Mucosa of gallbladder (tissue), 1 donor: ENCODE measurements around the gene RHBG. TPM values are rescaled to one million over a fixed set of nuclear protein-coding genes. Genes with fewer than 3 reads are reported as not detected.

ENCODE experiments used
- DNase-seq: peaks from one replicate; pipeline ENCODE4 v3.0.0-alpha.2; 2020; ENCODE audit warnings: low spot score
- total RNA-seq: library from RNA; stranded (reverse); gene quantifications from one replicate; pipeline ENCODE4 v1.2.1, GENCODE V29; 2021
- donor health status: DM: no; HTN: no; CAD: no.

The RHBG gene
- total RNA-seq, 1 donor from 2014 or later: 0.29 TPM

- DNase-seq: no peak
Measured at GRCh38 chr1:156424806-156425432, 55.9 kb downstream of the RHBG start.

GRCh38 chr1:156425943-156426342, 56.9 kb downstream of the RHBG start:
- no peak for DNase-seq

DNA sequence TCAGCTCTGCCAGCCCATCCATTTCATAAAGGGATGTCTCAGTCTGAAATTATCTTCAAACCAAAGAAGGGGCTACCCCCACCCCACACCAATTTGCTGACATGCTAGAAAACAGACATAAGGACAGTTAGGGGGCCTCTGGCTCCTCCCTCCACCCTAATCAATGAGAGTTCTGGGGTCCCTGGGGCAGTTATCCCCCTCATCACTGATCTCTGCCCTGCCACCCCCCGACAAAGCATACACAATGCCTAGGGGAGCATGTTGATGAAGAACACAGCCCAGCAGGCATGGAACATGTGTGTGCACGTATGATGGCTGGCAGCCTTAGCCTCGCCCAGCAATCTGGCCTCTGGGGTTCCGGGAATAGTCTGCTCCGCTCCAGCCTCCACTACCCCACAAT, 58.9 kb downstream of the RHBG start:
- no peak for DNase-seq

GRCh38 chr1:156428746-156429288, 59.8 kb downstream of the RHBG start:
- DNase-seq: no peak

DNA sequence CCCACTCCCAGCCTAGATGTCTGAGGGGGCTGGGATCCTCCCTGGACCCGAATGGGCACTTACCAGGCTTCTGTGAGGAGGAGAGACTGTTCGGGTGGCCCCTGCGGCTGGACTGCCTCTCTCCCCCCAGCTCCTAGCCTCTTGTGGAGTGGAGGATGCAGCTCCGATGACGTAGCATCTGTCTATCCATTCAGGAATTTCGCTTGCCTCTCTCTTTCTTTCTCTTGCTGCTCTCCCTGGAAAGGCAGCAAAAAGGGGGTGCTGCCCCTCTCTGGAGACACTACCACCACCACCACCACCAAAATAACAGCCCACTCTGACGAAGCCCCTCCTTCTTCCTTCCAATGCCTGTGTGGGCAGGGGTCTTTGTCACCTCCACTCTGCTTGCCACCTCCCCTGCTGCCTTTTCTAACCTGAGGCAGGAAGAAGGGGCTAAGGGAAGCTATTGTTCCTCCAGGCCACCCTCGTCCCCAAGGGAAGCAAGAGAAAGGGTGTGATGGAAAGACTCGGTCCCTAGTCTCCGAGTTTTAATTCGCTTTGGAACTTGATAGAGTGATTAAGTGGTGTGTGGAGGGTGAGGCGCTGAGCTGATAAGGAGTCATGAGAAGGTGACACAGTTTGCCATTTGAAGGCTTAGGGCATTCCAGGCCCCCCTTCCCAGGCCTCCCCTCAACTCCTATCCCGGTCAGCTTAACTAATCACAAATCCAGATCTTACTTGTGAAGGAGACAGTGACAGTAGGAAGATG, 60.5 kb downstream of the RHBG start:
- no peak for DNase-seq

- no peak for DNase-seq
Measured at GRCh38 chr1:156430303-156430702, 61.3 kb downstream of the RHBG start.

DNA sequence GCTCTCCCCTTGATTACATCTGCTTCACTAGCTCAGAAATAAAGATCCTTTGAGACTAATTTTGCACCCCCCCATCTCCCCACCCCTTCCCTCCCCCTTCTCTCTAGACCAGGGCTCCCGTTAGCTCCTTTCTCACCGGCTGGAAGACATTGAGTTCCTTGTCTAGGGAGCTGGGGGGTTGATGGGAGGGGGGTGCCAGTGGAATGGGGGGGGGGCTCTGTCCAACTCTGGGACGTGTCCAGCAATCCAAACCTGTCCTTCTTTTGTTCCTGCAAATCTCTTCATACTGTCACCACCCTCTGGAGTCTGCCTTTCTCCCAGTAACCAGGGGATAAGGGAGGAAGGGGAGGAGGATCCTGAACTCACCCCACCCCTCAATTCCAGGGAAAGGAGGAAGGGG, 61.9 kb downstream of the RHBG start:
- no peak for DNase-seq

DNA sequence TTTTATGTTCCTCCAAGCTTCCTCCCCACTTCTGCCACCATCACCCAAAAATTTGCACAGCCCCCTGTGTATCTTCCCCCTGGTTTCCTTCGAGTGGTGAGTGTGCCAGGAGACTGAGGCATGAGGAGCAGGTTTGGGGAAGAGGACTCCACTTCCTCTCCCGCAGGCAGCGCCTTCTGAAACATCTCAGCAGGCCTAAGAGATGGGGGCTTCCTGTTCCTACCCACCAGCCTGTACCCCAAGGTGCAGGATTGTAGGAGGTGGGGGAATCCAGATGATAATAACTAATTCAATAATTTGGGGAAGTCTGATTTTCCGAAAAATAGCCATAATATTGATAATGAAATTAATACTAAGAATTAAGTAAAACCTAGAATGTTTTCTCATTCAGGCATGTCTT, 62.4 kb downstream of the RHBG start:
- DNase-seq: no peak

DNA sequence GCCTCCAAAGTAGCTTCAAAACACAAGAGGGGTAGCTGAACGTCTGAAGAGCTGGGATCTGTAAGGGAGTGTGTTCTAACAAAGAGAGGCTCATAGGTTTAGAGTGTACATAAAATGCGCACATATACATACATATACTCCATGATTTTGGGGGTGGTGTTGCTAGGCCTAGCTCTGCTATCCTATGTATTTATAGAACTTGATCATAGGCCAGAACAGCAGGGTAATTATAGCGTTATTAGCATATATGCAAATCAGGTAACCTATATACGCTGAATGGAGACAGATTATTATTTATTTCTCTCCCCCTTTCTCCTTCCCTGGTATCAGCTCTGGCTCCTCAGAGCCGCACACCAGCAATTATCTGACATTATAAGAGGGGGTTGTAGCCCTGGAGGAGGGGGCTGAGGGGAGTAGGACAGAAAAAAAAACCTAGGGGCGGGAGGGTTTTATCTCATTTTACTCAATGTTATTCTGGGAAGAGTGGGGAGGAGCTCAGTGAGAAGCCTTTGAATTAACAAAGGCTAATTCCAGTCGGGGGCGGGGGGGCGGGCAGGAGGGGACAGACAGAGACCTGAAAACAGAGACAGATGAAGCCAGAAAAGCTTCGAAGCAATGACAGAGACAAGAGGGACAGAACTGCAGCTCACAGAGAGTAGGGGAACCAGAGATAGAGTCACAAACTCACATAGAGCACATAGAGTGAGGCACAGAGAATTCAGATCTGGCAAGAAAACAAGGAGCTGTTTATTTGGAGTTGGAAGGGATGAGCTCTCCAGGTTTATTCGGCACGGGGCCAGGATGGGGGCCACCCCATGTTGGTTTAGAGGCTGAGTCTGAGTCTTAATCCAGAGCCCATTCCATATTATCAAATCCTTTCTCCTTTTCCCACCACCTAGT, 63.0 kb downstream of the RHBG start:
- no peak for DNase-seq

DNA sequence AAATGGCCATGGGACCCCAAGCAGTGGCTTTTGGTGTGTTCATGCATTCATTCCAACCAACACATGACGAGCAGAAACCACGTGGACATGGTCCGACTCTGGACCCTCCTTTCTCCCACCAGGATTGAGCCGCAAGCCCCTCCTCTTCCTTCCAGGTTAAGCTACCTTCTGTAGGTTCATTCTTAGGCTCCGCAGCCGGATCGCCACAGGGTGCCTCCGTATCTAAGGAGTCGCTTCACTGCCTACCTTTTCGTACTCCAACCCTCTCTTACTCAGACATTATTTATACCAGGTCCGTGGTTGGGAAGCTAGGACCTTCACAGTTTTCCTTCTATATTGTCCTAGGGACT, 63.6 kb downstream of the RHBG start:
- no peak for DNase-seq

GRCh38 chr1:156433032-156433431, 64.0 kb downstream of the RHBG start:
- no peak for DNase-seq

GRCh38 chr1:156433602-156434001, 64.6 kb downstream of the RHBG start:
- no peak for DNase-seq

Other genes starting within 250 kb of the RHBG start
- 24.4 TPM for gene SEMA4A, start 215.6 kb upstream of the RHBG start, total RNA-seq
- gene SLC25A44, start 175.1 kb upstream of the RHBG start, total RNA-seq: 25.0 TPM
- 43.4 TPM for gene PMF1, start 156.2 kb upstream of the RHBG start, total RNA-seq
- gene BGLAP, start 127.0 kb upstream of the RHBG start, total RNA-seq: 3.0 TPM
- 7.6 TPM for gene PAQR6, start 121.2 kb upstream of the RHBG start, total RNA-seq
- gene SMG5, start 86.4 kb upstream of the RHBG start, total RNA-seq: 107 TPM
- 9.6 TPM for gene TMEM79, start 84.9 kb upstream of the RHBG start, total RNA-seq
- 67.1 TPM for gene GLMP, start 73.5 kb upstream of the RHBG start, total RNA-seq
- gene VHLL, start 69.9 kb upstream of the RHBG start, total RNA-seq: not detected
- gene CCT3, start 30.9 kb upstream of the RHBG start, total RNA-seq: 202 TPM
- not detected for gene TSACC, start 30.7 kb upstream of the RHBG start, total RNA-seq
- gene MEF2D, start 131.6 kb downstream of the RHBG start, total RNA-seq: 57.8 TPM
- gene IQGAP3, start 203.4 kb downstream of the RHBG start, total RNA-seq: 2.5 TPM
- 0.60 TPM for gene TTC24, start 210.5 kb downstream of the RHBG start, total RNA-seq
- gene NAXE, start 222.6 kb downstream of the RHBG start, total RNA-seq: 99.0 TPM
- gene GPATCH4, start 232.3 kb downstream of the RHBG start, total RNA-seq: 12.6 TPM